ENCODE measurements around the gene MIS18BP1. TPM values are rescaled to one million over a fixed set of nuclear protein-coding genes. Genes with fewer than 3 reads are reported as not detected.
"Not testable (repeated sequence)": the region's sequence is repeated elsewhere in the genome, so short reads cannot be mapped to it uniquely, and the experiment has no call there.

Gene MIS18BP1
- total RNA-seq, 1 experiment from 2014 or later = 54.4 TPM

DNA sequence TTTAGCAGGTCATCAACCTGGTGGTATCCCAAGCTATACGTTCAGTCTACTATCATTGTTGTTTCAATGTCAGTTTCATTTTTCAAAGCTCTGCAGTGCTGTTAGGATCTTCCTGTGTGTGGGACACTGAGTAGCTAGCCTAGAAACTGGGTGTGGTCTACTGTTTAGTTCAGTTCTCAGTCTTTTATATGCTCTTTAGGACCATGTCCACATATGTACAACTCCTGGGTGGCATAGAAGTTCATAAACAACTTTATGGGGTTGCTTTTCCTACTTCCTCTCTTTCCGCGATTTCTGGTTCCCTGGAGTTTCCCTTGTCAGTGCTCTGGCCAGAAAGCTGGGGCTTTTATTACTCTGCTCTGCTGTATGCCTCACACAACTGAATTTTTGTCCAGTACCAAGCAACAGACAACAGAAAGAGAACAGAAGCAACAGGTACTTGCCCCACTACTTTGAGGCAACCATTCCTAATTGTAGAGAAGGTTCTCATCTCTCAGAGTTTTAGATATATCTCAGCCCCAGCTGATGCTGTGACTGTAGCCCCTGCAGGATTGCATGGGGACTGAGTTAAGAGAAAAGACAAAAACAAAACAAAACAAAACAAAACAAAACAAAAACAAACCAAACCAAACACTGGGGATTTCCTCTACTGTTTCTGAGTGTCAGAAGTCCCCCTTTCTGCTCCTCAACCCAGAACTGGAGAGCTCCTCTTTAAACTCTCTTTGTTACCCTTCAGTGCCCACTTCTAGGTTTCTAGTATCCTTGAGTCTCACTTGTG, 30.3 kb downstream of the MIS18BP1 start:
- Histone ChIP-seq H3K9me3 (ENCODE audit: insufficient read depth, low read depth) (no peaks in the 10 kb centered on the region), H3K27me3 (ENCODE audit: insufficient read depth, low read depth) (no peaks in the 10 kb centered on the region), H3K4me3 (no peak overlapping the region), H2AFZ (no peak overlapping the region), H3K4me1 (replicated peaks; ENCODE audit: insufficient read depth) (no peaks in the 10 kb centered on the region), H3K9me2 (ENCODE audit: insufficient read depth) (no peaks in the 10 kb centered on the region), H3K4me2 (no peak overlapping the region), H4K20me1 (ENCODE audit: insufficient read depth) (0 out of 2 replicates have a peak, but pooled peaks cover 5% of the 10 kb centered on the region), H3K36me3 (ENCODE audit: low read depth) (peaks cover 22% of the 10 kb centered on the region), H3K79me2 (ENCODE audit: low read depth) (no peaks in the 10 kb centered on the region), H3F3A (ENCODE audit: insufficient read depth, low read depth) (no peaks in the 10 kb centered on the region; the same call in none of the 2 replicates), H3K27ac (no peak overlapping the region)
- intact Hi-C loops (cut with micrococcal nuclease; ENCODE audit: unreplicated experiment) = loop anchor here (10.0 kb wide), 1 partner anchor 108 kb away; no protein-coding TSS in a partner anchor
- DNase-seq = no peak
- TF ChIP-seq, protein P1, sequence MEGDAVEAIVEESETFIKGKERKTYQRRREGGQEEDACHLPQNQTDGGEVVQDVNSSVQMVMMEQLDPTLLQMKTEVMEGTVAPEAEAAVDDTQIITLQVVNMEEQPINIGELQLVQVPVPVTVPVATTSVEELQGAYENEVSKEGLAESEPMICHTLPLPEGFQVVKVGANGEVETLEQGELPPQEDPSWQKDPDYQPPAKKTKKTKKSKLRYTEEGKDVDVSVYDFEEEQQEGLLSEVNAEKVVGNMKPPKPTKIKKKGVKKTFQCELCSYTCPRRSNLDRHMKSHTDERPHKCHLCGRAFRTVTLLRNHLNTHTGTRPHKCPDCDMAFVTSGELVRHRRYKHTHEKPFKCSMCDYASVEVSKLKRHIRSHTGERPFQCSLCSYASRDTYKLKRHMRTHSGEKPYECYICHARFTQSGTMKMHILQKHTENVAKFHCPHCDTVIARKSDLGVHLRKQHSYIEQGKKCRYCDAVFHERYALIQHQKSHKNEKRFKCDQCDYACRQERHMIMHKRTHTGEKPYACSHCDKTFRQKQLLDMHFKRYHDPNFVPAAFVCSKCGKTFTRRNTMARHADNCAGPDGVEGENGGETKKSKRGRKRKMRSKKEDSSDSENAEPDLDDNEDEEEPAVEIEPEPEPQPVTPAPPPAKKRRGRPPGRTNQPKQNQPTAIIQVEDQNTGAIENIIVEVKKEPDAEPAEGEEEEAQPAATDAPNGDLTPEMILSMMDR (conservative IDR thresholded peaks at IDR 0.05) = no peak
- no TSS peak for BruUV-seq (replicated peaks)
- ChIA-PET CTCF (no interaction called here), POLR2A (ENCODE audit: unreplicated experiment) (no interaction called here)

DNA sequence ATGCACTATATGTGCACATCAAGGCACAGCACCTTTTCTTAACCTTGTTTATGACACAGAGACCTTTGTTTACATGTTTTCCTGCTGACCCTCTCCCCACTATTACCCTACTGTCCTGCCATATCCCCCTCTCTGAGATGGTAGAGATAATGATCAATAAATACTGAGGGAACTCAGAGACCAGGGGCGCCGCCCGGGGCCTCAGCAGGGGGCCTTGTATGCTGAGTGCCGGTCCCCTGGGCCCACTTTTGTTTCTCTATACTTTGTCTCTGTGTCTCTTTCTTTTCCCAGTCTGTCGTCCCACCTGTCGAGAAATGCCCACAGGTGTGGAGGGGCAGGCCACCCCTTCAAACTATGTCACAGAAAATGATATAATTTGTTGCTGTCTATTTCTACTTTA, 38.7 kb downstream of the MIS18BP1 start:
- H3K27ac ChIP-seq; H3K36me3 ChIP-seq (ENCODE audit: low read depth); H3K79me2 ChIP-seq (ENCODE audit: low read depth); POLR2A ChIA-PET (ENCODE audit: unreplicated experiment); H2AFZ ChIP-seq; BruUV-seq (replicated peaks); H3F3A ChIP-seq (ENCODE audit: insufficient read depth, low read depth); H3K4me1 ChIP-seq (replicated peaks; ENCODE audit: insufficient read depth); intact Hi-C loops (cut with micrococcal nuclease; ENCODE audit: unreplicated experiment); H3K27me3 ChIP-seq (ENCODE audit: insufficient read depth, low read depth); H4K20me1 ChIP-seq (ENCODE audit: insufficient read depth); H3K9me3 ChIP-seq (ENCODE audit: insufficient read depth, low read depth); H3K4me2 ChIP-seq; DNase-seq; H3K9me2 ChIP-seq (ENCODE audit: insufficient read depth); H3K4me3 ChIP-seq; CTCF ChIA-PET: not testable (repeated sequence)

DNA sequence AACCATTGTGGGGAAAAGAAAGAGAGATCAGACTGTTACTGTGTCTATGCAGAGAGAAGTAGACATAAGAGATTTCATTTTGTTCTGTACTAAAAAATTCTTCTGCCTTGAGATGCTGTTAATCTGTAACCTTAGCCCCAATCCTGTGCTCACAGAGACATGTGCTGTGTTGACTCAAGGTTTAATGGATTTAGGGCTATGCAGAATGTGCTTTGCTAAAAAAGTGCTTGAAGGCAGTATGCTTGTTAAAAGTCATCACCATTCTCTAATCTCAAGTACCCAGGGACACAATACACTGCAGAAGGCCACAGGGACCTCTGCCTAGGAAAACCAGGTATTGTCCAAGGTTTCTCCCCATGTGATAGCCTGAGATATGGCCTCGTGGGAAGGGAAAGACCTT, 39.3 kb downstream of the MIS18BP1 start:
- not testable (repeated sequence) for H3K36me3 ChIP-seq (ENCODE audit: low read depth); H2AFZ ChIP-seq; BruUV-seq (replicated peaks)

DNA sequence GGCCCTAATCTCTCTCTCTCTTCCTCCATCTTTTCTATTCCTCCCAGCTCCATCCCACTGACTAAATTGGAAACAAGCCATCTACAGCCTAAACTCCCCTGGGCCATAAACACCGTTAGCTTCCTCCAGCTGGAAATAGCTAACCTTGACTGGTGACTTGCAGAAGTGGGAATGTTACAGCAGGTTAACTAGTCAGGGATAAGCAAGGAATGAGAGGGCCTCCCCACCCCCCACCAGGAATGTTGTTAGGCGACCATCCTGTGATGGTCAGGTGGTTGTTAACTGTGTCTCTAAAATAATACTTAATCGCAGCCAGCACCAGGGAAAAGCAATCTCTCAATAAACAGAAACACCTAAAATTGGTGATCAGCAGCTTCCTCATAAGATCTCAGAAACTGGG, 40.8 kb downstream of the MIS18BP1 start:
- Histone ChIP-seq H4K20me1 (ENCODE audit: insufficient read depth) (no peaks in the 10 kb centered on the region), H3K4me3 (no peak overlapping the region), H3K4me1 (replicated peaks; ENCODE audit: insufficient read depth) (no peaks in the 10 kb centered on the region), H3K9me3 (ENCODE audit: insufficient read depth, low read depth) (no peaks in the 10 kb centered on the region), H3K36me3 (ENCODE audit: low read depth) (no peaks in the 10 kb centered on the region), H3F3A (ENCODE audit: insufficient read depth, low read depth) (no peaks in the 10 kb centered on the region), H3K4me2 (no peak overlapping the region), H3K27me3 (ENCODE audit: insufficient read depth, low read depth) (no peaks in the 10 kb centered on the region), H2AFZ (no peak overlapping the region), H3K79me2 (ENCODE audit: low read depth) (no peaks in the 10 kb centered on the region), H3K9me2 (ENCODE audit: insufficient read depth) (no peaks in the 10 kb centered on the region), H3K27ac (no peak overlapping the region)
- DNase-seq = peak in 1 of 2 experiments; percentile 6
- ChIA-PET CTCF (no interaction called here), POLR2A (ENCODE audit: unreplicated experiment) (no interaction called here)
- TF ChIP-seq, protein P1 (conservative IDR thresholded peaks at IDR 0.05) = no peak
- TF ChIP-seq EZH2 (IDR thresholded peaks at IDR 0.05; ENCODE audit: low read depth) = no peak
- intact Hi-C loops (cut with micrococcal nuclease; ENCODE audit: unreplicated experiment) = no loop called here
- BruUV-seq (replicated peaks) = no TSS peak

More for the DNA sequence above, 39.3 kb downstream of the MIS18BP1 start:
- CTCF ChIA-PET; H3F3A ChIP-seq (ENCODE audit: insufficient read depth, low read depth); H3K9me3 ChIP-seq (ENCODE audit: insufficient read depth, low read depth); H3K4me2 ChIP-seq; H3K4me1 ChIP-seq (replicated peaks; ENCODE audit: insufficient read depth); H4K20me1 ChIP-seq (ENCODE audit: insufficient read depth); H3K4me3 ChIP-seq; H3K79me2 ChIP-seq (ENCODE audit: low read depth); H3K27ac ChIP-seq; POLR2A ChIA-PET (ENCODE audit: unreplicated experiment); H3K9me2 ChIP-seq (ENCODE audit: insufficient read depth); DNase-seq; intact Hi-C loops (cut with micrococcal nuclease; ENCODE audit: unreplicated experiment); H3K27me3 ChIP-seq (ENCODE audit: insufficient read depth, low read depth): not testable (repeated sequence)
